Osteoblast (primary cell): ENCODE results near the gene WDR70. TPM values are rescaled to one million over a fixed set of nuclear protein-coding genes. Genes with fewer than 3 reads are reported as not detected.

Experiments used
- DNase-seq: peaks from one replicate; pipeline ENCODE4 v3.0.0; 2011; ENCODE audit warnings: low spot score, mixed read lengths; ENCODE audit not compliant: insufficient read length; ENCODE audit errors: missing footprints
- H2AFZ ChIP-seq: 2 replicates; pipeline ENCODE4 v1.6.0; 2011; ENCODE audit warnings: mild to moderate bottlenecking, low read length
- H3K27ac ChIP-seq: 2 replicates; pipeline ENCODE4 v1.5.1; 2011; ENCODE audit warnings: mild to moderate bottlenecking, low read depth, low read length, moderate library complexity
- H3K27me3 ChIP-seq: 2 replicates; pipeline ENCODE4 v1.6.0; 2012; ENCODE audit warnings: mild to moderate bottlenecking, control low read depth, inconsistent platforms, low read length, moderate library complexity; ENCODE audit not compliant: insufficient read depth
- H3K36me3 ChIP-seq: 2 replicates; pipeline ENCODE4 v1.5.1; 2011; ENCODE audit warnings: mild to moderate bottlenecking, low read length, control low read depth, moderate library complexity; ENCODE audit not compliant: insufficient read depth
- H3K4me1 ChIP-seq: 2 replicates; pipeline ENCODE4 v1.5.1; 2011; ENCODE audit warnings: mild to moderate bottlenecking, low read length, control low read depth, moderate library complexity; ENCODE audit not compliant: insufficient read depth
- H3K4me2 ChIP-seq: 2 replicates; pipeline ENCODE4 v1.6.0; 2011; ENCODE audit warnings: mild to moderate bottlenecking, low read length; ENCODE audit not compliant: insufficient read depth
- H3K4me3 ChIP-seq: fragments of 200-600 bp; sonication (generic); 3 replicates; pipeline ENCODE4 v1.5.1; 2012; ENCODE audit warnings: mild to moderate bottlenecking, low read length, inconsistent platforms; ENCODE audit not compliant: insufficient read depth
- H3K79me2 ChIP-seq: 2 replicates; pipeline ENCODE4 v1.6.0; 2012; ENCODE audit warnings: mild to moderate bottlenecking, low read length, control low read depth, inconsistent platforms; ENCODE audit not compliant: insufficient read depth
- H3K9me3 ChIP-seq: 2 replicates; pipeline ENCODE4 v1.5.1; 2011; ENCODE audit warnings: low read depth, low read length, control low read depth
- H4K20me1 ChIP-seq: 2 replicates; pipeline ENCODE4 v1.6.0; 2012; ENCODE audit warnings: mild to moderate bottlenecking, low read length, control low read depth; ENCODE audit not compliant: insufficient read depth
- total RNA-seq: library from RNA; depleted of rRNA; stranded (reverse); fragments of >200 nt; gene quantifications from 2 replicates; pipeline ENCODE4 v1.2.3, GENCODE V29; 2012
- TF ChIP-seq, protein P1 (sequence below): IDR thresholded peaks from 2 replicates; pipeline ENCODE4 v1.5.1; 2011; ENCODE audit warnings: mild to moderate bottlenecking, low read depth, low read length, moderate library complexity; ENCODE audit errors: extremely low read depth

WDR70 gene
- total RNA-seq, 1 donor, result 32.2 TPM

DNA sequence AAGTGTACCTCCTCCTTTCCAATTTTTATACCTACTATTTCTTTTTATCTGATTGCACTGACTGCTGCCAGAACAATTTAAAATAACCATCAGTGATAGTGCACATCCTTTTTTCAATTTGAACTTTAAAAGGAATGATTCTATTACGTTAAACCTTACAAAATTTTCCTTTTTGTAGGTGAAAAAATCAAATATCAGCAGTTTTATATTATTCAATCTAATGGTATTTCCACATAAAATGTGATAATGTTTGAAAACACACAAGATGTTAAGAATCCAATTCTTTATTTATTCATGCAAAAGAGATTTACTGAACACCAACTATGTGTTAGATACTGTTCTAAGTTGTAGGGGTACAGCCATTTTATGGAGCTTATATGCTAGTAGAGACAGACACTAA is 355.0 kb downstream of the WDR70 start:
- H3K4me2 ChIP-seq, result no peak overlapping the region
- no peak for DNase-seq
- H3K9me3 ChIP-seq, result no peaks in the 10 kb centered on the region
- H3K36me3 ChIP-seq, result peaks cover 3% of the 10 kb centered on the region
- no peaks in the 10 kb centered on the region for H3K79me2 ChIP-seq
- no peak overlapping the region for H3K4me3 ChIP-seq
- TF ChIP-seq, protein P1, sequence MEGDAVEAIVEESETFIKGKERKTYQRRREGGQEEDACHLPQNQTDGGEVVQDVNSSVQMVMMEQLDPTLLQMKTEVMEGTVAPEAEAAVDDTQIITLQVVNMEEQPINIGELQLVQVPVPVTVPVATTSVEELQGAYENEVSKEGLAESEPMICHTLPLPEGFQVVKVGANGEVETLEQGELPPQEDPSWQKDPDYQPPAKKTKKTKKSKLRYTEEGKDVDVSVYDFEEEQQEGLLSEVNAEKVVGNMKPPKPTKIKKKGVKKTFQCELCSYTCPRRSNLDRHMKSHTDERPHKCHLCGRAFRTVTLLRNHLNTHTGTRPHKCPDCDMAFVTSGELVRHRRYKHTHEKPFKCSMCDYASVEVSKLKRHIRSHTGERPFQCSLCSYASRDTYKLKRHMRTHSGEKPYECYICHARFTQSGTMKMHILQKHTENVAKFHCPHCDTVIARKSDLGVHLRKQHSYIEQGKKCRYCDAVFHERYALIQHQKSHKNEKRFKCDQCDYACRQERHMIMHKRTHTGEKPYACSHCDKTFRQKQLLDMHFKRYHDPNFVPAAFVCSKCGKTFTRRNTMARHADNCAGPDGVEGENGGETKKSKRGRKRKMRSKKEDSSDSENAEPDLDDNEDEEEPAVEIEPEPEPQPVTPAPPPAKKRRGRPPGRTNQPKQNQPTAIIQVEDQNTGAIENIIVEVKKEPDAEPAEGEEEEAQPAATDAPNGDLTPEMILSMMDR, result no peak
- H2AFZ ChIP-seq, result no peak overlapping the region
- peaks cover 38% of the 10 kb centered on the region for H3K4me1 ChIP-seq
- no peaks in the 10 kb centered on the region for H4K20me1 ChIP-seq
- no peak overlapping the region for H3K27ac ChIP-seq
- no peaks in the 10 kb centered on the region for H3K27me3 ChIP-seq

DNA sequence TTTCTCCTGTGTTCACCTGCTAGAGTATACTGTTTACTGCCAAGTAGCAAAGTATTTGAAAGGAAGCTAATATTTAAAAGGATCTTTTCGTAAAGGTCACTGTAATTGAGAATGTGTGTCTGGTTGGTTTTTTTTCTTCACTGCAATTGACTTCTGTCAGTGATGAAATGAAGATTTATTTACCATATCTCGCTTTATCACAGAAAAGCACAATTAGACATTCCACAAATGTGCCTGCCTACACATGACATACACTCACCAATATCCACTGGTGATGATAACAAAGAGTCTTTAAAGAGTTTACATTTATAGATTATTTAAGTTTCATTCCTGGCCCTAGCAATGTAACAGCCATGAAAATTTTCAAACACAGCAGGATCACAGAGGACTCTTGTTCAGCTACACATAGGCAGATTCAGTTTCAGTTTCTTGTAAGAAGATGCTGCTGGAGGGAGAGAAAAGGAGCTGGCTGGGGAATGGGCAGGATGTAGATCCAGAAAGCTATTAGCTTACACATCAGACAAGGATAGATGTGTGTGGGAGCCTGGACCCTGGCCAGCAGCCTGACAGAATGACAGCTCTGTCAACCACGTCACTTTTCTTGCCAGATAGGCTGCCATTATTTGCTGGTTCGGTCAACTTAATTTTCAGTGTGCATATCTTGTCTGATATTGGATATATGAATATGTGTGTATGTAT is 356.7 kb downstream of the WDR70 start:
- Histone ChIP-seq H3K4me1 (peaks cover 52% of the 10 kb centered on the region), H3K4me3 (peak overlapping the region; percentile 39), H3K79me2 (no peaks in the 10 kb centered on the region), H3K36me3 (peaks cover 3% of the 10 kb centered on the region), H3K9me3 (no peaks in the 10 kb centered on the region), H4K20me1 (no peaks in the 10 kb centered on the region), H3K4me2 (peak overlapping the region; percentile 79), H2AFZ (peak overlapping the region; percentile 6), H3K27ac (peak overlapping the region; percentile 77), H3K27me3 (no peaks in the 10 kb centered on the region)
- DNase-seq, result no peak
- TF ChIP-seq, protein P1, result no peak

DNA sequence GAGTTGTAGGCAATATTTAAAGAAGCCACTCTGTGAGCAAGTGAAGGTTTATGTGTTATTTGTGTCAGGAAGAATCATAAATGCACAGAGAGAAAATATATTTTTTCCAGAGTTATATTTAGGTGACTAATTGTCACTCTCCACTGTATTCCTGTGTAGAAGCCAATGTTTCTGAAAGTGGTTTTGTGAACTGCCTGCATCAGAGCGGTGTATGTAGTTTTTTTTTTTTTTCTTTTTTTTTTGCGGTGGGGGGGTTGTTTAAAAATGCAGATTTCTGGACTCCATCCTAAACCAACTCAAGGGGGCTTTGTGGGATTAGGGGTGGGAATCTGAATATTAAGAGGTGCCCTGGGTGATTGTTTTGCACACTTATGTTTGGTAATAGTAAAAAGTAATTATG is 357.3 kb downstream of the WDR70 start:
- H3K79me2 ChIP-seq, result no peaks in the 10 kb centered on the region
- H3K4me2 ChIP-seq, result peak overlapping the region; percentile 79
- peak overlapping the region; percentile 39 for H3K4me3 ChIP-seq
- H2AFZ ChIP-seq, result peak overlapping the region; percentile 6
- TF ChIP-seq, protein P1, result no peak
- H3K36me3 ChIP-seq, result no peaks in the 10 kb centered on the region
- no peaks in the 10 kb centered on the region for H3K9me3 ChIP-seq
- H4K20me1 ChIP-seq, result no peaks in the 10 kb centered on the region
- peaks cover 58% of the 10 kb centered on the region for H3K4me1 ChIP-seq
- DNase-seq, result no peak
- H3K27me3 ChIP-seq, result no peaks in the 10 kb centered on the region
- H3K27ac ChIP-seq, result peak overlapping the region; percentile 77

DNA sequence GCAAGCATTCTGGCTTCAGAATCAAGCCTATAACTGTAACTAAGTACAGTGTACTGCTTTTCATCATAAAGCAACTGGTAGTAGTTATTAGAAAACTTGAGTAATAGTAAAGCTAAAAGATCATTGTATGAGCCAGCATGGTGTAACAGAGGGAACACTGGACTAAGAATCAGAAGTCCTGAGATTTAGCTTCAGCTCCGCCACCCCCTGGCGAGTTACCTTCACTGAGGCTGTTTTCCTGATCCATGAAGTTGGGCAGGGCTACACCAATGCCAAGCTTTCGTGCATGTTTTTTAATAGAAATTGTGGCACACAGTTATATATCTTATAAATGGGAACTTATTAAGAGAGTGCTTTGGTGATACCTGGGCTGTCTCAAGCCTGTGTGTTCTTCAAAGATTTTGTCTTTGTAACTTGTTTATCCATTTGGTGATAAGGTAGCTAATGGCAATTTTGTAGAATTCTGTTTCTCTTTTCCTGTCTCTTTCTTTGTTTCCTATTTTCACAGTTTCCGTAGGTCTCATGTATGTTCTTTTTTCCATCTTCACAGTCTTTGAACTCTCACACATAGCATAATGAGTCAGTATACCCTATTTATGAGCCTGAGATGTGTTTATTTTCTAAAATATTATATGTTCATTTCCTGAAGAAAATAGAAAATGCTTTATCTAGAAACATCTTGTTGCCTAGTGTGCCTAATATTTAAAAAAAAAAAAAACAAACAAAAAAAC is 358.4 kb downstream of the WDR70 start:
- Histone ChIP-seq H3K4me2 (peak overlapping the region; percentile 14), H3K27me3 (no peaks in the 10 kb centered on the region), H3K36me3 (no peaks in the 10 kb centered on the region), H3K9me3 (no peaks in the 10 kb centered on the region), H3K4me1 (peaks cover 64% of the 10 kb centered on the region), H4K20me1 (no peaks in the 10 kb centered on the region), H3K27ac (peak overlapping the region; percentile 92), H2AFZ (no peak overlapping the region), H3K4me3 (no peak overlapping the region), H3K79me2 (no peaks in the 10 kb centered on the region)
- DNase-seq, result no peak
- TF ChIP-seq, protein P1, result no peak
